ENCODE results near the gene FOXO1.
"Not testable (repeated sequence)": the region's sequence is repeated elsewhere in the genome, so short reads cannot be mapped to it uniquely, and the experiment has no call there.

The FOXO1 gene

GRCh38 chr13:40665126-40666044 lies 1.1 kb downstream of the FOXO1 start:
- DNase-seq = no peak

GRCh38 chr13:40664350-40665125 lies 1.9 kb downstream of the FOXO1 start:
- no peak for DNase-seq

- DNase-seq = not testable (repeated sequence)
Measured at GRCh38 chr13:40664100-40664349, 2.4 kb downstream of the FOXO1 start.

GRCh38 chr13:40662866-40663265 lies 3.6 kb downstream of the FOXO1 start:
- no peak for DNase-seq

- no peak for DNase-seq
Measured at GRCh38 chr13:40661875-40662665, 4.4 kb downstream of the FOXO1 start.

GRCh38 chr13:40660692-40661091 lies 5.7 kb downstream of the FOXO1 start:
- DNase-seq = no peak

- DNase-seq = no peak
Measured at GRCh38 chr13:40660141-40660664, 6.2 kb downstream of the FOXO1 start.

GRCh38 chr13:40657951-40658350 lies 8.5 kb downstream of the FOXO1 start:
- DNase-seq = no peak

GRCh38 chr13:40657307-40657706 lies 9.1 kb downstream of the FOXO1 start:
- no peak for DNase-seq

GRCh38 chr13:40656358-40656757 lies 10.1 kb downstream of the FOXO1 start:
- DNase-seq = no peak

GRCh38 chr13:40653527-40654318 lies 12.7 kb downstream of the FOXO1 start:
- DNase-seq = peak; percentile 16

GRCh38 chr13:40652588-40652940 lies 13.9 kb downstream of the FOXO1 start:
- no peak for DNase-seq

GRCh38 chr13:40651866-40652587 lies 14.4 kb downstream of the FOXO1 start:
- DNase-seq = no peak

GRCh38 chr13:40648841-40649240 lies 17.6 kb downstream of the FOXO1 start:
- no peak for DNase-seq

- no peak for DNase-seq
Measured at GRCh38 chr13:40648040-40648439, 18.4 kb downstream of the FOXO1 start.

- no peak for DNase-seq
Measured at GRCh38 chr13:40644838-40645604, 21.4 kb downstream of the FOXO1 start.

GRCh38 chr13:40640845-40641458 lies 25.5 kb downstream of the FOXO1 start:
- DNase-seq = peak; percentile 50

GRCh38 chr13:40640202-40640601 lies 26.2 kb downstream of the FOXO1 start:
- no peak for DNase-seq

GRCh38 chr13:40639221-40639681 lies 27.2 kb downstream of the FOXO1 start:
- DNase-seq = no peak

GRCh38 chr13:40637643-40638042 lies 28.8 kb downstream of the FOXO1 start:
- DNase-seq = no peak

All from GF-D8 (cell line).